EL (cell line): Measurements from ENCODE around the gene GRM4.

ENCODE experiments used
- DNase-seq: peaks from one replicate; pipeline ENCODE4 v3.0.0-alpha.2; 2016

The GRM4 gene

DNA sequence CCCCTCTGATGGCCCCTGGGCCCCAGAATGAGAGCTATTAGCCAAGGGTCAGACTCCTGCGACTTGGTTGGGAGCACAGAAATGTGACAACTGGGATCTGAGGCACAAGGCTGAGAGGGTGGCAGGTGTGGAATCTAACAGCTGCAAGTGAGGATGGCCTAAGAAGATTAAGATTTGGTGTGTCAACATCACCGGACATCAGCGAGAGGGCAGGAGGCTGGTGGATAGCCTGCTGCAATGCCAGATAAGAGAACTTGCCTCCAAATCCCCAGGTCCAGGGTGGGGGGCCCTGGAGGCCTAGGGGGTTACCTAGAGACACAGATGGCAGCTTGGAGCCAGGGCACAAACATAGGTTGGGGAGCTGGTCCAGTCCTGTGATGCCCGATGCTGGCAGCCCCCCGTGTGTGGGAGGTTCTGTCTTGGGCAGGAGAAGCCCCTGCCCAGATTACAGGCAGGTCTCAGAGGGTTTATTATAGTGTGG is 155.8 kb downstream of the GRM4 start:
- no peak for DNase-seq

DNA sequence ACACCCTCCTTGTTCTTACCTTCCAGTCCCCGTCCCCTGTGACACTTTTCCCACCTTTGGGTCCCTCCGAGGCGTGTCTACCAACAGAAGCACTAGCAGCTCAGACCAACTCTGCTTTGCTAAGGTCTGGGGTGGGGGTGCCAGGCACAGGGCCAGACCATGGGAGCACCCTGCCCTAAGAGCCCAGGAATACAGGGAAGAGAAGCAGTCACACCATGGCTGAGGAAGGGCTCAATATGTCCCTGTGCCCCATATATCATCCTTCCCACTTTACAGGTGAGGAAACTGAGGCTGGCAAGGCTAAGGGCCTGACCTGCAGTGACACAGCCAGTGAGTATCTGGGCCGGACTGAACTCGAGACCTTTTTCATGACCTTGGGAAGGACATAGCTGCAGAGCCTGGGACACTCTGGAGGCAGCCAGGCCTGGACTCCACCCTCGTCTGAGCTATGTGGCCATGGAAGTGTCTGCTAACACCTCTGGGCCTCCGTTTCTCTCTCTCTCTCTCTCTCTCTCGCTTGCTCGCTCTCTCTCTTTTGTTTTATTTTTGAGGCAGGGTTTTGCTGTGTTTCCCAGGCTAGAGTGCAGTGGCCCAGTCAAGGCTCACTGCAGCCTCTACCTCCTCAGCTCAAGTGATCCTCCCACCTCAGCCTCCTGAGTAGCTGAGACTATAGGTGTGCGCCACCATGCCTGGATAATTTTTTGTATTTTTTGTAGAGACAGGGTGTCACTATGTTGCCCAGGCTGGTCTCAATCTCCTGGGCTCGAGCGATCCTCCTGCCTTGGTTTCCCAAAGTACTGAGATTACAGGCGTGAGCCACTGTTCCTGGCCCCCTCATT is 156.7 kb downstream of the GRM4 start:
- DNase-seq, result no peak

DNA sequence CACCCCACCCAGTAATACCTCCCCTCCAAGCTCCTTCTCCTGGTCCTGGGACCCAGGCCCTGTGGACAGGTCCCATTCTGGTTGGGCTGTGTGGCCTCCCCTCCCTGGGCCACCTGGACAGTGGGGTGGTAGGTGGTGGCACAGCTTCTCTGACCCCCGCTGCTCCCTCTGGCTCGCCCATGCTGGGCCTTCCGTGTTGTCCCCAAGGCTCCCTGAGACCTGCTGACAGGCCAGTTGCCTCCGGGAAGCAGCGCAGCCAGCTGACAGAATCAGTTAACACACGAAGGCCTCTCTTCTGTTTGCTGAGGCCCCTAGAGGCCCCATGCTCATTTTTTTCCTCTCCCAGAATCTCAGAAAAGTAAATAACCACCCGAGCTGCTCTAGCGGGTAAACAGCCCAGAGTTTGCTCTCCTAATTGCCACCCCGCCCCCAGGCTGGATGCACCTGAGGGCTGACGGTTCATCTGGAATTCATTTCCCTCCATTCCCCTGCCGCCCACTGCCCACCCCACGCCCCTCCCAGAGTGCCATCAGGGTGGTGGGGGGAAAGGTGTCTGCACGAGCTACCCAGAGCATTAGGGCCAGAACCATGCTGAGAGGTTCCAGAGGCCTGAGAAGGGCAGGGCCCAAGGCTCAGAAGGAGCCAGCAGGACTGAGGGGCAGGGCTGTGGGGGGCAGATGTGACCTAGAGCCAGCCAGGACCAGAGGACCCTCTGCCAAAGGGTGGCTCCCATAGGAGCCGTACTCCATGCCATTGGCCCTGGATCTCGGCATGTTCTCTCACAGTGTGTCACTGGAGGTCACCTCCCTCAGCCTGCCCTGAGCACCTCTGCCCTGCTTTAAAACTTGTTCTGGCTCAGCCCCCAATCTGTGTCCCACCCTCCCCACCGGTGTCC is 157.5 kb downstream of the GRM4 start:
- DNase-seq, result no peak

DNA sequence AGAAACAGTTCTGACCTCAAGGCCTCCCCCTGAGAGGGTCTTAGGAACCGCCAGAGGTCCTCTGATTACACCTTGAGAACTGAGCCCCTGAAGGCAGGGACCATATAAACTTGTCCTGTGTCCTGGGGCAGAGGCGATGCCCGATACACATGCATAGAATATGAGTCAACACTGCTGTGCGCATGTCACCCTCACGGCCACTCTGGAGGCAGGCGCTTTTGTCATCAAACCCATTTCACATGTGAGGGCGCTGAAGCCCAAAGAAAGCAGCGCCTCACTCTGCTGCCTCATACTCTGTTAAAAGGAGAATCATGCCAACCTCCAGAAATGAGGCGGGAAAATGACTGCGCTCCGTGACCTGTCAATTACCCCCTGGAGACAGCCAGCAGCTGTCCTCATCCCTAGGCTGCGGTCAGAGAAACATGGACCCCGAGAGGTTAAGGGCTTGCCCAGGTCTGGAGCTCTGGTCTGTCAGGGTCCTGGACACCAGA is 158.3 kb downstream of the GRM4 start:
- no peak for DNase-seq

DNA sequence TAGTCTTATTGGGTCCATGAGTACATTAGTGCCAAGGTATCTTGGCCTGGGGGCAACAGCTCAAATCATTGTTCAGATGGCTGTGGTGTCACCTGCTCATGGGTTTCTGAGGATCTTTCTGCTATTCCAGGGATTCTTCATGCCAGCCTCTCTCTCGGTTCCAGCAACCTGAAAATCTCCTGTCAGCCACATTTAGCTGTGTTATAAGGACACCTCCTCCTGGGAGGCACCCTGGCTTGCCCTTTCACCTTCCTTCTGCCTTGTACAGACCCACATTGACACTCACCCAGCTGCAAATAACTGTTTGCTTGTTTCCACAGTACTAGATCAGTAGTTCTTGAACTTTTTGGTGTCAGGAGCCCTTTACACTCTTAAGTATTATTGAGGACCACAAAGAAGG is 159.9 kb downstream of the GRM4 start:
- DNase-seq, result no peak

DNA sequence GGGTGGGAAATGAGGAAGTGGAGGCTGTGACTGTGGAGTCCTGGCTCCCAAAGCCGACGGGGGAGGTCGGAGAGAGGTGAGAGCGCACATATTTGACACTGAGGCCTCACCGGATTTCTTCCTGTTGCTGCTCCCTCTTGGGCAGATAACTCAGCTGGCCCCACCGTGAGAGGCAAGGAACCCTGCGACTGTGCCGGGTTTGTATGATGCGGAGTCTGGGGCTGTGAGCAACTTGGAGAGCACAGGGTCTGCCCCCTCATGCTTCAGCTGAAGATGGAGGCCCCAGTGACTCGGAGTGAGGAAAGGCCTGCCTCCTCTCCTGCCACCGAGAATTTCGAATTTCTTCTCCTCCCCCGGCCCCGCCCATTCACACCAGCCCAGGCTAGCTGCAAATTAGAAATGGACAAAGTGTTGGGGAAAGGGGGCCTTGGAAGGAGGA is 160.6 kb downstream of the GRM4 start:
- DNase-seq, result no peak

DNA sequence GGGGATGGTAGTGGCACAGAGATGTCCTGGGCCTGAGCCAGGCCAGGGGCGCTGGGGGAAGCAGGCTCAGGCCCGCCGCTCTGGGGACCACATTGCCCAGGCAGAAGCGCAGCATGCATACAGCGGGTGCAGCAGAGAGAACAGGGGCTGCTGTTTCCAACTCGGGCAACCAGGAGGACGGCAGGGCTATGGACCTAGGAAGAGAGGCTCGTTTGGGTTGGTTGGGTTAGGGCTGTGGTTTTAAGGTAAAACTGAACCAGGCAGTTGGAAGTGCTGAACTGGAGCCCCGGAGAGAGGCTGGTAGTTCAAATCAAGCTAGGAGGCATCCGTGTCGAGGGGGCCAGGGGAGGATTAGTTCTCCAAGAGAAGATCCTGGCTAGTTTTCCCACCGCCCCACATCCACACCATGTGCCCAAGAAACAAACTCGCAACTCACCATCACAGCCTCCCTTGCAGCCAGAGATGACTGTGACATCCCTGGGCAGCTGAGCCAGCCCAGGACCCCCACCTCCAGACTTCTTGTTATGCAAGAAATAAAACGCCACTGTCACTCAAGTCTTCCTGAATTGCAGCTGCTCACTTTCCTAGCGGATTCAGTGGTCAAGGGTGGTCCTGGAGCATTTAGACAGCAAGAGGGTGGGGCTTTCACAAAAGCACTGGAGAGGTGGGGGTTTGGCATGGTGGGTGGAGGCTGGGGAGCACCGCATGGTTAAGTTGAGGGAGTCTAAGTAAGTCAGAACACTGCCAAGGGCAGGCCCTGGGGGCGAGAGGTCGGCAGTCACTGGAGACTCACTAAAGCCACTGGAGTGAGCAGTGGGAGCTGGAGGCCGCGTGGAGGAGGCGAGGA is 161.2 kb downstream of the GRM4 start:
- no peak for DNase-seq

DNA sequence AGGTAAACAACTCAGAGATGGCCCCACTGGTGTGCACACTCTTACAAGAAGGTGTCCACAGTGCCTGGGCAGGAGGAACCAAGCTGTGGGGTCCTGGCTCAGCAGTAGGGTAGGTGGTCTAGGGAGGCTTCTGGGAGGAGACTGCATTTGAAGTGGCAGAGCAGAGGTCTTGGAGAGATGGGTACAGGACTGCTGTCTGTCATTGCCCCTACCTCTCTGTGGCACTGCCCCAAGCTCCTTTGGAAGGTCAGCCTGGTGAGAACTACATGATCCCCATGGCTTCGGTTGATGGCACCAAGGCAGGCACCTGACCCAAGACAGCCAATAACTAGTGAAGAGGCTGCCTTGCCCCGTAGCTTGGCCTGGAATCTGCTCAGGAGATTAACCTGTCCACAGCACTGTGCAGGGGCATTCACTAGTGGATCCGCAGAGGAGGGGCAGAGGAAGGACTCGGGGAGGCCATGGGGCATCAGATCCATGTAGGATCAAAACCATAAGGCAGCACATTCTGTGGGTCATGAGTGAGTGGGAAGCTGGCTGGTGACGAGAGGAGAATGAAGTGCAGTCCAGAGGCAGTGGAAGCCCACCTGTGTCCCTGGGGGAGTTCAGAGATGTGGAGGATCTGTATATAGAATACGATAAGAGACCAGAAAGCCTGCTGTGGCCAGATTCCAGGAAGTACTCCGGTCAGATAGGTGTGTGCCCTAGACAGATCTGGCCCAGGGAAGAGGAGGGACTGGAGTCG is 162.0 kb downstream of the GRM4 start:
- no peak for DNase-seq

DNA sequence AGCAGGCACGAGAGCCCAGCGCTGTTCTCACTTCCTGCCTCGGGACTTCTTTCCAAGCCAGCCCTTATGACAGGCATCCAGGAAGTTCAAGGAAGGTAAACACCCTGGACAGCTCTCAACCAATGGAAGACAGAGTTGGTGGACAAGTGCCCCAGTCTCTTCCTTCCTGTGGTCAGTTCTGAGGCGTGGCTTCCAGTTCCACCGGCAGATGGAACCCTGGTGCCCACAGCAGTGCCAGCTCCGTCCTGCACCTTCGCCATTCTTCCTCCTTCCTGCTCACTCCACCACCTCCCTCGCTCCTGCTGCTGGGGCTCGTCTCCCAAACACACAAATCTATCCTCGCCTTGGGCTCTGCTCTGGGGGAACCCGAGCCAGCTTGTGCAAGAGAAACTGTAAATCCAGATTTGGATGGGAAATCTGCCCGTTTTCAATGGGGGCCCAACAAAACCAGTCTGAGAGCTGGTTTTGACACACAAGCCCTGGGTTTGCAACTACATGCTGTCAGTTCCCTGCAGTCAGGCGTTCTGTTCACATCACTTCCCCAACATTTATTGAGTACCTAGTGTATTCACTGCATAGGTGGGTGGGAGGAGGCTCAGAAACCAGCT is 162.7 kb downstream of the GRM4 start:
- DNase-seq, result peak; percentile 43

DNA sequence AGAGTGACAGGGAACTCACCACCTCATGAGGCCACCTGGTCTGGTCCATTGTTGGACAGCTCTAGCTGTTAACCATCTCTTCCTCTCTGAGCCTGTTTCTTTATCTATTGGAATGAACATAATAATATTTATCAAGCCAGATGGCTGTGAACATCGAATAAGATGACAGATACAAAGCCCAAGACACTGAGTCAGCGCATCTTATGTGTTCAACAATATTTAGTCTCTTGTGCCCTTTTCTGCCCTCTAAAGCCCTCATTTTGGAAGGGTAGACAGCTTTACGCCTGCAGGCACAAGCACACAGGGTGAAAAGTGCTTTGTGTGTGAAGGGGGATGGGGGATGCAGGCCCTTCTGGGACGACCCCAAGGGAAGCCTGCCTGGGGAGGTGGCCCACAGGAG is 164.0 kb downstream of the GRM4 start:
- DNase-seq, result no peak

DNA sequence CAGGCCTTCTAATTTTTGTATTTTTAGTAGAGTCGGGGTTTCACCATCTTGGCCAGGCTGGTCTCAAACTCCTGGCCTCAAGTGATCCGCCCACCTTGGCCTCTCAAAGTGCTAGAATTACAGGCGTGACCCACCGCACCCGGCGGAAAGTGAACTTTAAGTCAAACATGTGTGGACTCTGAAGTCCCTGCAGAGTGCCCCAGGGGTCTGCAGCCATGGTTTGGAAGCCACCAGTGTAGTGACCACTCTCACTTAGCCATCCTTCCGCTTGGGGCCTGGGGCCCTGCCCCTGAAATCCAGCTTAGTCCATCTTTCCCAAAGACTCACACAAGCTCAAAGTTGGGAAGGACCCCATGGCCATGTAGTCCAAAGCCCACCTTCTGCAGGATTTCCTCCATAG is 164.5 kb downstream of the GRM4 start:
- no peak for DNase-seq

DNA sequence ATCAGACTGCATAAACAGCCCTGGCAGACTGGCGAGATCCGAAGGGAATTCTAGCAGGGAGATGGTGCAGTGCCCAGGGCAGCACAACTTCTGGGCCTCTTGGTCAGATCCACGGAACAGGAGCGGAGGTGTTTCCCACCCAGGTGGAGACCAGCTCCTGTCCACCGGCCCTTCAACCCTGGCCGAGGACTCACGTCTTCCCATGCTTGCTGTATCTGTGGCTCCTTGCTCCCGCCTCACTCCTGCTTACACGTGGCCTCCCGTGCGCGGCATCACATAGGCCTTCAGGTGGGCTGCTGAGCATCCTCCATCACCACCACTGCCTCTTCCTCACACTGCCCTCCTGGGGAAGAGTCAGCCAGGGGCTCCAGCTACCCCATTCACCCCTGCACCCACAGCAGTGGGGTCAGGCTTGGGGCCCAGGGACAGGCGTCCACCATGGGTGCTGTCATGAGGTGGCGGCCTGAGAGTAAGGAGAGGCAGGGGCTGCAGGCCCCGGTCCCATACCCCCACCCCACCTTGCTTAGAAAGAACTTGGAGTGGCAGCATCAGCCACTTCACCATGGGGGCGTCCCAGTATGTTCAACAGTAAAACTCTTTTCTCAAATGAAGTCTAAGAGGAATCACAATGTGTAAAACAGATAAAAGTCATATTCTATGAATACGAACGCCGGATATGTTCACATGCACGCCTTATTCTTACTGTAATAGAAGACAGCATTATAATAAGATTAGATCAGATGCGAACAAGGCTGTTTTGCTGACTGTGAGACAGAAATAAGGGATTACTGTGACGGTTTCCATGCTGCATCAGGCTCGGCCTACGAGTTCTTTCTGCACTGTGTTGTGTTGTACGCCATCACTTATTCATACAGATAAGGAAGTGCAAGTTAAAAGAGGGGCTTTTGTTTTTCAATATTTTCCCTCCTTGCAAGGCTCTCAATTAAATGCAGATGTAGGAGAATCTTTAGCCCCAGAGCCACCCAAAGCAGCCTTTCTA is 165.4 kb downstream of the GRM4 start:
- DNase-seq, result no peak

DNA sequence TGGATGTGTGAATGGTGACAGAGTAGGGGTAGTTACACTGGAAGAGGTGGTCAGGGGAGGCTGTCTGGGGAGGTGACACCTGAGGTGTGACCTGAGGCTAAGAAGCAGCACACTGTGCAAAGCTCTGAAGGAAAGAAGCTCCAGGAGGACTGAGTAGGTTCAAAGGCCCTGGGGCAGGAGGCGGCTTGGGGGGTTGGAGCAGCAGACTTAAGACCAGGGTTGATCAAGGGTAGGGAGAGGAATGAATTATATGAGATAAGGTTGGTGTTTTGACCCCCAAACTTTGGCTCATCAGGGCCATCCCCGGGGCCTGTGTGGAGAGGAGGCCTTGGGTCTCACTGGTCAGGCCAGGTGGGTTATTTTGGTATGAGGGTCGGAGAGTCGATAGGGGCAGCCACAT is 166.1 kb downstream of the GRM4 start:
- no peak for DNase-seq

DNA sequence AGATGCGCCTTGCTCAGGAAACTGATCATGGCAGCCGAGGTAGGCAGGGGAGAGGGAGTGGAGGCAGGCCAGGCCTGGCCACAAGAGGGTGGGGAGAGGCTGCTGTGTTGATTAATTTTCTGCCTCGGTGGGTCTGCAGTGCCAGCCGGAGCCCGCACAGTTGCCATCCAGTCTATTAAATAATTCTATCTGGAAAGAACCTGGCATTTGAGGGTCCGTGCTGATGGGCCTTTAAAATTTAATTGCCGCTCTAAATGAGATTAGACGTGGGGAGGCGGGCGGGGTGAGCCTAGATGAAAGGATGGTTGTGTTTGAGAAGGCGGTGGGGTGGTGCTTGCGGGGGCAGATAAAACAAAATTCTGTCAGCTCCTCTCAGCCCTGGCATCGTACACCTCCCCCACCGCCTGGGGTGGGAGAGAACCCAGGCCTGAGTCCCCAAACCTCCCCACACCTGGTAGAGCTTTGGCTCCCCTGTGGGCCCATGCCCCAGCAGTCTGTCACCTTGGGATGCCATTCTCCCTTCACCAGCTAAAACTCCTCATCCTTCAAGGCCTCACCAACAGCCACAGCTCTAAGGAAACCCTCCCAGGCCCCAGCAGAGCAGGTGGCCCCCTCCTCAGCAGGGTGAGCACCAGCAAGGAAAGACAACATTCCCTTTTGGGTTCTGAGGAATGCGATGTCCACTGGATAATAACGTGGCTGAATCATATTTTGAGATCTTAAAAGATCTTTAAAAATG is 167.3 kb downstream of the GRM4 start:
- DNase-seq, result no peak

DNA sequence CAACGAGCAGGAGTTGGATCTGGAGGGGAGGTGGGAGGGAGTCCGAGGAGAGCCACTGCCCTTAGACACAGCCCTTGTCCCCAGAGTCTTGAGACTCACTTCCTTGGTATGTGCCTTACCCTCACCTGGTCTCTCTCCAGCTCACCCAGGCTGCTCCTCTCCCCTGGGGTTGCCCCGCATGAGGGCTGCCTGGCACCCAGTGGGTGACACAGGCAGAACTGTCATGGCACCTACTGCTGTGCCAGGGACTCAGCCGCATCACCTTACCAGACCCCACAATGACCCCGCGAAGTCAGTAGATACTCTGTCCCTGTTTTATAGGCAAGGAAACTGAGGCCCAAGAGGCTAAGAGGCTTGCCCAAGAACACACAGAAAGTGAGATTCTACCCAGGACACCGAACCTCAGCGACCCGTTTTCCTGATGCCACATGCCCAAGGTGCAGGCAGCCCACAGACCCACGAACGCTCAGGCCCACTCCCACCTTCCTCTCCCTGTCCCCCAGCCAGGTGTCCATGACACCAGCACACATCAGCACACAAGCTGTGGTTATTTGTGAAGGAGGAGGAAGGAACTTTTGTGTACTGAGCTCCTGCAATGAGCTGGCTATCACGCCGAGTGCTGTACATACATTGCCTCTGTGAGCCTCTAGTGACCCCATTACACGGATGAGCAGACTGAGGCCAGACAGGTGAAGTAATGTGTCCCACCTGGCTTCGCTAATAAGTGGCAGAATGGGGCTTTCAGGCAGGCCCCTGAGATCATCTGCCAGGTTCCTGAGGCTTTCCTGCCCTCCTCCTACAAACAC is 168.1 kb downstream of the GRM4 start:
- no peak for DNase-seq

DNA sequence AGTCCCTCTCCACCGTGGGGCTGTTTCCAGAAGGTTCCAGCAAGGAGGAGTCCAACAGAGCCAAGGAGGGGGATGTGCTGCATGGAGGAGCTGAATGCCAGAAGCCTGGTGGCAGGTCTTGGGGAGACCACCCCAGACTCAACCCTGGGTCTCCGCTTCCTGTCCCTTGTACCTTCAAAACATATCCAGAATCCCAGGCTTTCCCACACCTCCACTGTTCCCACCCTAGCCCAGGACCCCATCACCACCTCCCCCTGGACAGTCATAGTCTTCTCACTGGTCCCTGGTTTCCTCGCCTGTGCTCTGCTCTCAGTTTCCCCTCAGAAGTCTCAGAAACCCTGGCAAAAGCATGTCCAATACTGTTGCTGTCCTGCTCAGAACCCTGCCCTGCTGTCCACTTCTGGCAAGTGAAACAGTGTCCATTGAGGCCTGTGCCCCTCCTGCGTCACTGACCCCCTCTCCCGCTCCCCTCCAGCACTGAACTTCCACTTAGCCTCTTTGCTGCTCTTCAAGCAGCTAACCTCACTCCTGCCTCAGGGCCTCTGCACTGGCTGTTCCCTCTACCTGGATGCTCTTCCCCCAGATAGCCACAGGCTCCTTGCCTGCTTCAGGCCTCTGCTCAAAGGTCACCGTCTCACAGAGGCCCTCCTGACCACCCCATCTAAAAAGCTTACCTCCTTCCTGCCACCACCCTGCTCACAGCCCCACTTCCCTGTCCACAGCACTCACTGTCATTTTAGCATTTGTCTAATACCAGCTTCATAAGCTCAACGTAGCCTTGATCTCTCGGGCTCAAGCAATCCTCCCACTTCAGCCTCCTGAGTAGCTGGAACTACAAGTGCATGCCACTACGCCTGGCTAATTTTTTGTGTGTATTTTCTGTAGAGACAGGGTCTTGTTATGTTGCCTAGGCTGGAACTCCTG is 169.2 kb downstream of the GRM4 start:
- DNase-seq, result no peak

DNA sequence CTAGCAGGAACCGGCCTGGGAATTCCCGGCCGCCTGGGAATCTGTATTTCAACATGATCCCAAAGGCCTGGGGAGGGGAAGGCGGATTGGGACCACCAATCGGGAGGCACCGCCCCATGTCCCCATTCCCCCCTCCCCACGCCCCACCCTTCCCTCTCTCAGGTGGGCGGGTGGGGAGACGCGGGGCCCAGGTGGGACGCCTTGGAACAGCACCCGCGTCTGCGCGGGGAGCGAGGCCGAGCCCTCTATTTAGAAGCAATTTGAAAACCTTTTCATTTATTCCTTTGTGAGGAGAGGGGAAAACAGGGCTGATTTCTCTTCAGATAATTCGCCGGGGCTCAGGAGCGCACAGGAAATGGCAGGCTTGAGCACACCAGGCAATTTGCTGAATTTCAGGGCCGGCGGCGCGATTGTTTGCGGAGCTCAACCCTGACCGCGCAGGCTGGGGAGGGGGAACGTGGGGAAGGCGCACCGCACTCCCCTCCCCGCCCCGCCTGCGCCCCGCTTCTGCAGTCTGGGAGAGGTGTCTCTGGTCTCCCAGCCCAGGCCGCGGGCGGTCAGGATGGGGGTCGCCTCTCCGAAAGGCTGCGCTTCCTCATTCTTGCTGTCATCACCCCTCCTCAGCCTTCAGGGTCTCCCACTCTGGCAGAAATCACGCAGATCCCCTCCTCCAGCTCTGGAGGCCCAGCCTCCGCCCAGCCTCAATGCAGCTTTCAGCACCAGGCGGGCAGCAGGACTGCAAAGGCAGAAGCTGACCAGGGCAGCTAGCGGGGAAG is 170.0 kb downstream of the GRM4 start:
- no peak for DNase-seq
